ENCODE measurements around the gene KAT6B.

Gene KAT6B

GRCh38 chr10:74924251-74924963, 98.0 kb downstream of the KAT6B start:
- no peak for DNase-seq

- no peak for DNase-seq
These were observed 98.9 kb downstream of the KAT6B start for GRCh38 chr10:74925291-74925690.

- no peak for DNase-seq
These were observed 99.3 kb downstream of the KAT6B start for GRCh38 chr10:74925708-74926107.

GRCh38 chr10:74926791-74927585, 100.6 kb downstream of the KAT6B start:
- DNase-seq = no peak

GRCh38 chr10:74927701-74928100, 101.3 kb downstream of the KAT6B start:
- DNase-seq = no peak

GRCh38 chr10:74928742-74929191, 102.4 kb downstream of the KAT6B start:
- no peak for DNase-seq

- no peak for DNase-seq
These were observed 102.8 kb downstream of the KAT6B start for GRCh38 chr10:74929197-74929596.

- DNase-seq = no peak
These were observed 104.6 kb downstream of the KAT6B start for GRCh38 chr10:74930965-74931364.

- DNase-seq = no peak
These were observed 106.2 kb downstream of the KAT6B start for GRCh38 chr10:74932648-74933047.

GRCh38 chr10:74934100-74934812, 107.9 kb downstream of the KAT6B start:
- no peak for DNase-seq

- no peak for DNase-seq
These were observed 110.3 kb downstream of the KAT6B start for GRCh38 chr10:74936577-74937265.

GRCh38 chr10:74937266-74937856, 111.0 kb downstream of the KAT6B start:
- no peak for DNase-seq

- no peak for DNase-seq
These were observed 117.8 kb downstream of the KAT6B start for GRCh38 chr10:74944205-74944604.

GRCh38 chr10:74947781-74948401, 121.5 kb downstream of the KAT6B start:
- no peak for DNase-seq

- DNase-seq = no peak
These were observed 122.8 kb downstream of the KAT6B start for GRCh38 chr10:74949034-74949832.

- no peak for DNase-seq
These were observed 123.7 kb downstream of the KAT6B start for GRCh38 chr10:74949843-74950765.

- no peak for DNase-seq
These were observed 126.8 kb downstream of the KAT6B start for GRCh38 chr10:74953214-74953613.

- DNase-seq = no peak
These were observed 129.4 kb downstream of the KAT6B start for GRCh38 chr10:74955796-74956195.

- no peak for DNase-seq
These were observed 130.2 kb downstream of the KAT6B start for GRCh38 chr10:74956555-74957111.
